GM21390 (cell line): ENCODE results near the gene PRDM7.
"Not testable (repeated sequence)": the region's sequence is repeated elsewhere in the genome, so short reads cannot be mapped to it uniquely, and the experiment has no call there.

Experiments
- ATAC-seq: cut with Tn5 transposase; IDR thresholded peaks from one replicate; pipeline ENCODE4 v1.9.1; 2021; ENCODE audit not compliant: unreplicated experiment

The PRDM7 gene

DNA sequence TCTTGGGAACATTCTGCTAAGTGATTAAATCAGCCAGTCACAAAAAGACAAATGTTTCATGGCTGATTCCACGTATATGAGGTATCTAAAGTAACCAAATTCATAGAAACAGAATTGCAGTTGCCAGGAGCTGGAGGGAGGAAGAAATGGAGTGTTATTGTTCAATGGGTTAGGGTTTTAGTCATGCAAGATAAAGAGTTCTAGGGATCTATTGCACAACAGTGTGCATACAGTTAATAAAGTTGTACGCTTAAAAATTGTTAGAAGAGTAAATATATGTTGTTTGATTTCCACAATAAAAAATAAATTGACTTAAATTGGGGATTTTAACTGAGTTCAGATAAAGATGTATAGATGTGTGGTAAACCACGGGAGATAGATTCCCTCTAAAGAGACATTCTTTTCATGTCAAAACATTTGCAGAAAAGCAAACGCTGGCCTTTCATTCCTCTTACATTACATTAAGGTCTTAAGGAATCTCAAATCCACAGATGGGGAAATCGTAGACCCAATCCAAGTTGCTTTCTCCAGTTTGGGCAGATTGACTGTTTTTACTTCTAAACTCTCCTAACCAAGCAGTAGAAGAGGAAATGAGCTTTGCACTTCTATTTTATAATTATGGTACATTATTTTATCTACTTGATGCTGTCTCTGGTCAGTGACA is 4.6 kb downstream of the PRDM7 start:
- ATAC-seq, result no peak

DNA sequence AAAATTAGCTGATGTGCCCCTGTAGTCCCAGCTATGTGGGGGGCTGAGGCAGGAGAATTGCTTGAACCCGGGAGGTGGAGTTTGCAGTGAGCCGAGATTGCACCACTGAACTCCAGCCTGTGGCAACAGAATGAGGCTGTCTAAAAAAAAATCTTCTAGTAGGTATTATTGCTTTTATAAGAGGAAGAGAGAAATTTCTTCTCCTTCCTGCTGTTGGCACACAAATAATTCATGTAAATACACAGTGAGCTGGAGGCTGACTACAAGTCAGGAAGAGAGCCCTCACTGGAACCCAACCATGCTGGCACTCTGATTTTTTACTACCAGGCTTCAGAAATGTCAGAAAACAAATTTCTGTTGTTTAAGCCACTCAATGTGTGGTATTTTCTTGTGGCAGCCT is 6.7 kb downstream of the PRDM7 start:
- ATAC-seq, result no peak

DNA sequence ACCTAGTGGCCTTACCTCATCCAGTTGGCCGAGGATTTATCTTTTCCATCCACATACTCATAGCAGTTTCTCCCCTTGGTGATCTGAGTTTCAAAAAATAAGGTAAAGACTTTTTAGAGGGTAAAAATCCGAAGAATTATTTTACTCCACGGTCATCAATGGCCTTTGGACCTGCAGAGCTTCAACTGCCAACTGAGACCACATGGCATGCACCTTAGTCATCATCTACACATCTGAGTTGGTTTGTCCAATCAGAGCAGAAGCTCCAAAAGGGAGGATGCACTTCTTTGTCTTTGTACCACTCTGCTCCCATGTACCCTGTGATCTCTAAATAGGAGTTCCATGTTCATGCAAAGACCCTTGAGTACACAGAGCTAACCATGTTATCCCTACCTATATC is 15.7 kb downstream of the PRDM7 start:
- no peak for ATAC-seq

DNA sequence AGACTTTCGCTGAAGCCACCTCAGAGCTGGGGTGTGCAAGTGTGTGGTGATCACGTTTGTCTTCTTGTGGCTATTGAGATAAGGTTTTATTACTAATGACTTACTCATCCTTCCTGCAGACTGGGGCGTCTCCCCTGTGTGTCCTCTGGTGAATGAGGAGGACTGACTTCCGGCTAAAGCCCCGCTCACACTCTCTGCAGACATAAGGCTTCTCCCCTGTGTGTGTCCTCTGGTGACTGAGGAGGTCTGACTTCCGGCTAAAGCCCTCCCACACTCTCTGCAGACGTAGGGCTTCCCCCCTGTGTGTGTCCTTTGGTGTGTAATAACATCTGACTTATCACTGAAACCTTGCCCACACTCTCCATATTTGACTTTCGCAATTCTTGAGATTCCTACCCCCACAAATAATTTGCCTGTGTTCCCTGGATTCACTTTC is 19.4 kb downstream of the PRDM7 start:
- ATAC-seq, result no peak

DNA sequence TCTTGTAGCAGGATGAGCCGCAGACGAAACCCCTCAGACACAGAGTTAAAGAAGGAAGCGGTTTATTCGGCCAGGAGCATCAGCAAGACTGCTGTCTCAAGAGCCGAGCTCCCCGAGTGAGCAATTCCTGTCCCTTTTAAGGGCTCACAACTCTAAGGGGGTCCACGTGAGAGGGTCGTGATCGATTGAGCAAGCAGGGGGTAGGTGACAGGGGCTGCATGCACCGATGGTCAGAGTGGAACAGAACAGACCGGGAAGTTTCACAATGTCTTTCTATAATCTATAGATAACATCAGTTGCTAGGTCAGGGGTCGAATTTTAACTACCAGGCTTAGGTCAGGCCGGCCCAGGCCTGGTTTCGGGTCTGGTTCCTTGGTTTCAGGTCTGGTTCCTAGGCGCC is 20.6 kb downstream of the PRDM7 start:
- not testable (repeated sequence) for ATAC-seq

DNA sequence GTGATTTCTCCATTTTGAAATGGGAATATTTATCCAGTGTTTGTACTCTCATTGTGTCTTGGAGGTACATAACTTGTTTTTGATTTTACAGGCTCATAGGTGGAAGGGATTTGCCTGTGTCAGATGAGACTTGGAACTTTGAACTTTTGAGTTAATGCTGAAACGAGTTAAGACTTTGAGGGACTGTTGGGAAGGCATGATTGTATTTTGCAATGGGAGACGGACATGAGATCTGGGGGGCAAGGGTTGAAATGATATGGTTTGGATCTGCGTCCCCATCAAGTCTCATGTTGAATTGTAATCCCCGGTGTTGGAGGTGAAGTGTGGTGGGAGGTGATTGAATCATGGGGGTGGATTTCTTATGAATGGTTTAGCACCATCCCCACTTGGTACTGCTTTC is 21.8 kb downstream of the PRDM7 start:
- no peak for ATAC-seq

DNA sequence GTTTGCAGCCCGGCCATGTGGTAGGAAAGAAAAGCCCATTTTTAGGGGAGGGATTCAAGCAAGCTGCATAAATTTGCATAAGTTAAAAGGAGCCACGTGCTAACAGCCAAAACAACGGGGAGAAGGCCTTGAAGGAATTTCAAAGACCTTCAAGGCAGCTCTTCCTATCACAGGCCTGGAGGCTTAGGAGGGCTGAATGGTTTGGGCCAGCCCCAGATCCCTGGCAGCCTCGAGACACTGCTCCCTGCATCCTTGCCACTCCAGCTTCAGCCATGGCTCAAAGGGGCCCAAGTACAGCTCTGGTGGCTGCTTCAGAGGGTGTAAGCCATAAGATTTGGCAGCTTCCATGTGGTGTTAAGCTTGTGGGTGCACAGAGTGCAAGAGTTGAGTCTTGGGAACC is 22.6 kb downstream of the PRDM7 start:
- ATAC-seq, result no peak

DNA sequence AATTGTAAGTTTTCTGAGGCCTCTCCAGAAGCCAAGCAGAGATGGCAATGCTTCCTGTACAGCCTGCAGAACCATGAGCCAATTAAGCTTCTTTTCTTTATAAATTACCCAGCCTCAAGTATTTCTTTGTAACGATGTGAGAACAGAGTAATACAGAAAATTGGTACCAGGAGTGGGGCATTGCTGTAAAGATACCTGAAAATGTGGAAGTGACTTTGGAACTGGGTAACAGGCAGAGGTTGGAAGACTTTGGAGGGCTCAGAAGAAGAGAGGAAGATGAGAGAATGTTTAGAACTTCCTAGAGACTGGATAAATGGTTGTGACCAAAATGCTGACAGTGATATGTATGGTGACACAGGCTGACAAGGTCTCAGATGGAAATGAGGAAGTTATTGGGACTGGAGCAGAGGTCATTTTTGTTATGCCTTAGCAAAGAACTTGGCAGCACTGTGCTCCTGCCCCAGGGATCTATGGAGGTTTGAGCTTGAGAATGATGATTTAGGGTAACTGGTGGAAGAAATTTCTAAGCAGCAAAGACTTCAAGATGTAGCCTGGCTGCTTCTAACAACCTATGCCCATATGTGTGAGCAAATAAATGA is 23.1 kb downstream of the PRDM7 start:
- no peak for ATAC-seq

DNA sequence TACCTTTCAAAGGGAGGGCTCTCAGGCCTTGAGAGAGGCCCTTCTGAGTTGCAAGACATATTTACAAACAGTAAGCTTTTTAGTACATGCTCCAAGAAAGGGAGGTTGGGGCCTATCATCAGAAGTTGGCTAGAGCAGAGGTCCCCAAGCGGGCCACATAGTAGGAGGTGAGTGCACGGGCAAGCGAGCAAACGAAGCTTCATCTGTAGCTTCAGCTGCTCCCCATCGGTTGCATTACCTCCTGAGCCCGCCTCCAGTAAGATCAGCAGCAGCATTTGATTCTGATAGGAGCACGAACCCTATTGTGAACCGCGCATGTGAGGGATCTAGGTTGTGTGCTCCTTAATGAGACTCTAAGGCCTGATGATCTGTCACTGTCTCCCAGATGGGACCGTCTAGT is 26.2 kb downstream of the PRDM7 start:
- no peak for ATAC-seq

DNA sequence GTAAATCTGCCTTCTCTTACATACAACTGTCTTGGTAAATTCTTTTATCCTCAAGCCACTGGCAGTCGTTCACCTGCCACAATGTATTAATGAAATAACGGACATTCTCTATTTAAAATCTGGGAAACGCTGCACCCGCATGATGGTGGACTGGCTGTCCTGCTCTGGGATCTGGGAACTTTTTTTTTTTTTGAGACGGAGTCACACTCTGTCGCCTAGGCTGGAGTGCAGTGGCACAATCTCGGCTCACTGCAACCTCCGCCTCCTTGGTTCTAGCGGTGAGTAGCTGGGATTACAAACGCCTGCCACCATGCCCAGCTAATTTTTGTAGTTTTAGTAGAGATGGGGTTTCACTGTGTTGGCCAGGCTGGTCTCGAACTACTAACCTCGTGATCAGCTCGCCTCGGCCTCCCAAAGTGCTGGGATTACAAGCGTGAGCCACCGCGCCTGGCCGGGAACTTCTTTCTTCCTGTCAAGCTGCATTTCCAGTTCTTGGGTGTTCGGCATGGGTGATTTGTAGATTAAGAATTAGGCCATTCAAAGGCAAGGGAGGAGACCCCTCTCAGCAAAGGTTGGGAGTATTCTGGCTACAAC is 28.3 kb downstream of the PRDM7 start:
- no peak for ATAC-seq

DNA sequence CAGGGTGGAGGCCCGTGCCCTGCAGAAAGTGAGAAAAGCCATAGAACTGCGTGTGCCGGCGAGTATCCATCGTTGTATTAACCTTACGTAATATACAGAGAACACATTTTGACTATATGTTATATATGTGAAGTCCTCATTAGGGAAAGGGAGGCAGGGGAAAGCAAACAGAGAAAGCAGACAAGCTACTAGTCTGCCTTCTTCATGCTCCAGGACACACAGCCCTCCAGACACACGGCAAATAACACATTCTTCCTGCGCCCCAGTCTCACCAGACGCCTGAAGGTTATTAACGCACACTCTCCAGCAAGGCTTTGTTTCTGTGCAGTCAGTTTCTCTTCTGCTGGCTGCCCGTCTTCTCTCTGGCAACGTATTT is 28.8 kb downstream of the PRDM7 start:
- ATAC-seq, result no peak

DNA sequence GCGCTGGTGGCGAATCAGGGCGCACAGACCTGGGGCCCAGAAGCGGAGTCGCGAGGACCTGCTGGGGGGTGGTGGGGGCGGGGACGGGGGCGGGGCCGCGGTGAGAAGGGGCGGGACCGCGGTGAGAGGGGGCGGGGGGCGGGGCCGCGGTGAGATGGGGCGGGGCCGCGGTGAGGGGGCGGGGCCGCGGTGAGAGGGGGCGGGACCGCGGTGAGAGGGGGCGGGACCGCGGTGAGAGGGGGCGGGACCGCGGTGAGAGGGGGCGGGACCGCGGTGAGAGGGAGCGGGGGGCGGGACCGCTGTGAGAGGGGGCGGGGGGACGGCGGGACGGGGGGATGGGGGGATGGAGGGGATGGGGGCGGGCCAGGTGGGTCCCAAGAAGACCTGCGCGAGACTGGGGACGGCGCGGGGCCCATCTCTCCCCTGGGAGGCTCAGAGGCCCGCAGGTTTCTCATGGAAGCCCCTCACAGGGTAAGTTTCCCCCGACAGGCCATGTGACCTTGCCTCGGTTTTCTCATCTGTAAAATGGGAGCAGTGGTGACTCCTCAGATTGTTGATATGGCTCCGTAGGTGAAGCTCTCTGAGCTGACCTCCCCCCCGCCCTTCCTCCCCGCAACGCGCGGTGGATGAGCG is 29.3 kb downstream of the PRDM7 start:
- ATAC-seq, result no peak

DNA sequence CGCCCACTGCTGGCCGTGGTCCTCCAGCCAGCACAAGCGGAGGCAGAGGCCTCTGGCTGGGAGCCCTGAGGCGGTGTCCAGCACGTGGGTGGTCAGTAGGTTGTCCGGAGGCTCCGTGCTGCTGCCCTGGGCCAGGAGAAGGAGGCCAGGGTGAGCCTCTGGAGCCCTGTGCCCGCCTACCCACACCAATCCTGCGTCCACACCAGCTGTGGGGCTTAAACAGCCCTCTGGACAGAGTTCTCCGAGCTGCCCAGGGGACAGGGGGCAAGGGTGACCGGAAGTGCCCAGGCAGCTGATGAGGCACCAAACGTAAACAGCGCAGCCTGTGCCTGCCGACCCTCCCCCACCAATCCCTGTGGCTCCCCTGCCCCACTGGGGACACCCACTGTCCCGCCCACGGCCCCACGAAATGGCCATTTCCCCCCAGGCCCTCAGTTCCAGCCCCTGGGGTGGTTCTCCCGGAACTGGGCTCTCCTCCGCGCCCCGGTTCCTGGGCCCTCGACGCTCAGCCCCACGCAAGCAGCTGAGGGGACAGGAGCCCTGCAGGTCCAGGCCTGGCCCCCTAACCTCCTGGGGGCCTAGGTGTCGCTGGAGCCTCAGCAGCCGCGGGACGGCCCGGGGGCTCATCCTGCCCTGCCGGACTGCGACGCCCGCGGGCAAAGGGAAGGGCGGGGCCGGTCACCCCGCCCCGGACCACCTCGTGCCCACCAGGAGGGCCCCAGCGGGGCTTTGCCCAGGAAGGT is 30.0 kb downstream of the PRDM7 start:
- ATAC-seq, result no peak

DNA sequence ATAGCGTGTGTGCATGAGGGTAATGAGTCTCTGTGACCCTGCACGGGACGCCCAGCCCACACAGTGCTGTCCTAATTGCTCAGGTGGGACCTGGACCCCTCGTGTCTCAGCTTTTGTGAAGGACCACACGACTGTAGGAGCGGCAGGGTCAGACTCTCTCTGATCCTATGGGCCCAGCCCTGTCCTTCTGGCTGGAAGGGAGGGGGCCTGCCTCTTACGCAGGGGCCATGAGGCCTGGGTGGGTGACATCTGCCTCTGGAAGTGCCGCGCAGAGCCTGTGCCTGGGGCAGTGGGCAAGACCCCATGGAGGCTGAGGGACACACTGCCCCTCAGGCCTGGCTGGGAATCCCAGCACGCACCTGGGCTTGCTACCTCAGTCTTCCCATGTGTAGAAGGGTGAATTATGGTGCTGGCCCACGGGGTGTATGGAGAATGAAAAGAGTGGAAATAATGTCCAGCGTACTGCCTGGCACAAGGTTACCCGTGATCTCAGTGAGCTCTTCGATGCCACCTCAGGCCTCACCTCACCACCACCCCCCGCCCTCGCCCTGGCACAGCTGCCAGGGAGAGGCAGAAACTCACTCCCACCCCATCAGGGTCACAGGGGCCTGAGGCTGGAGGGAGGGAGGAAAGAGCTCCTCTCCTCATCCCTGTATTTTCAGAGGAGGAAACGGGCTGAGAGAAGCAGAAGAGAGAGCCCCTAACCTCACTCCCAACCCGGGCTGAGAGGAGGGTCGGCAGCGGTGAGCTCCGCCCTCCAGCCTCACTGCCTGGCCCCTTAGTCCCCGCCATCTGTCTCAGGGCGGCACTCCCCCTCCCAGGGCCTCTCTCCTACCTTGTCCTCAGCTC is 30.8 kb downstream of the PRDM7 start:
- ATAC-seq, result no peak

DNA sequence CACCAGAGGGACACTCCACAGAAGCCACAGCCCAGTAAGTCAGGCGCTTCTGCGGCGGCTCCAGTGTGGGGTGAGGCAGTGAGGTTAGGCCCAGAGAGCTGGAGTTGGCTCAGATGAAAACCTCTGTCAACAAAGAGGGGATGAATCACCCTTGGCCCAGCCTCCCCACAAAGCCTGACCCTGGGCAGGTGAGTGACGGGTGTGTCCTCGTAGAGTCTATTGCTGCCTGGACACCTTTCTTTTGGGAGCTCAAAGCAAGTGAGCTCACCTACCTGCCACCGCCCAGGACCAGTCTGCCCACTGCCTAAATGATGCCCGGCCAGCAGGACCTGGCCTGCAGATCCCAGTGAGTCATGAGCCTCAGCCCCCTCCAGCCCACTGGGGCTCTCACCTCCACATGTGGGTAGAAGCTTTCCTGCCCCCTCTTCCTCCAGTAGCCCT is 33.0 kb downstream of the PRDM7 start:
- no peak for ATAC-seq

DNA sequence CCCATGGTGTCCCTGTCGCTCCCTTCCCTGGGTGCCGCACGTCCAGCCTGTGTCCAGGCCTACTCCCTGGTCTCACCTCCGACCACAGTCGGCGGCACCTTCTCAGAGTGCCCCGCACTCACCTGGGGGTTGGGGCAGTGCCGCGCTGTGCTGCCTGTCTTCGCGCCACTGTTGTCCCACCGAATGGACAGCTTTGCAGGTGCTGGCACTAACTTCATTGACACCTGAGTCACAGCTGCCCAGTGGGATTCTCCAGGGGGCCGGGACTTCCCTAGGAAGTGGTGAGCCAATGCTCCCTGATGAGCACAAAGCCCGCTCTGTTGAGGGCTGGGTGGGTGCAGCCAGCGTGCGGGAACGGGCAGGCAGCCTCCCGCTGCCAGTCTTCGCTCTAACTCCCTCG is 33.6 kb downstream of the PRDM7 start:
- no peak for ATAC-seq

DNA sequence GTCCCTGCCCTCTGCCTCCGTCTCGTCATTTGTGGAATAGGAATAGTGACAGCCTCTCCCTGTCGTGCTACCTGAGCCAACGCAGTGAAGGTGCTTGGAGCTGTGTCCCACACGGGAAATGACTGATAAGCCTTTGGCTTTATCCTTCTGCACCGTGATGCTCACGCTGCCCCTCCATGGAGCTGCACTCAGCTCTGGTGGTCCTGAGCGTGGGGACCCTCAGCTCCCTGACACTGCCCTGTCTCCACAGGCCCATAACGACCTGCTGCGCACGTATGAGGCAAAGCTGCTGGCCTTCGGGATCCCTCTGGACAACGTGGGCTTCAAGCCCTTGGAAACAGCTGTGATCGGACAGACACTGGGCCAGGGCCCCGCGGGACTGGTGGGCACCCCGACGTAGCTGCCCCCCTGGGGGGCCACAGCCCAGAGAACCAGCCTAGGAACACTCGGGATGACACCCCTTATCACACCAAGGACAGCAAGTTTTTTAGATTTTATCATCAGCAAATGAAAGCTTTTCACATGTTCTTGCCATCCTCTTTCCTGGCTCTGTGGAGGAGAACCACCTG is 34.1 kb downstream of the PRDM7 start:
- ATAC-seq, result no peak

DNA sequence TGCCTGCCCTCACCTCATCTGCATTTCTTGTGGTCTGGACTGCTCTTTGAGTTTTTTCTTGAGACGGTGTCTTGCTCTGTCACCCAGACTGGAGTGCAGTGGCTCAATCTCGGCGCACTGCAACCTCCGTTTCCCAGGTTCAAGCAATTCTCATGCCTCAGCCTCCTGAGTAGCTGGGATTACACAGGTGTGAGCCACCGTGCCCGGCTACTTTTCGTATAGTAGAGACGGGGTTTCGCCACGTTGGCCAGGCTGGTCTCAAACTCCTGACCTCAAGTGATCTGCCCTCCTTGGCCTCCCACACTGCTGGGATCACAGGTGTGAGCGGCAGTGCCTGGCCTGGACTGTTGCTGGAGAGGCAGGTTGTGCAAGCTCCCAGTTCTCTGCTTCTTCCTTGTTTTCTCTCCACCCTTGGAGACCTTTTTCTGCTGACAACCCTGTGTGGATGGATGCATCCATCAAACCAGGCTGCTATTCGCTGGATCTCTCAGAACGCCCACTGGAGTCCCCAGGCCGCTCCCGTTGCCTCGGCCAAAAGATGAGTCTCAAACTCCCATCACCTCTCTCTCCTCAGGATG is 35.1 kb downstream of the PRDM7 start:
- no peak for ATAC-seq

DNA sequence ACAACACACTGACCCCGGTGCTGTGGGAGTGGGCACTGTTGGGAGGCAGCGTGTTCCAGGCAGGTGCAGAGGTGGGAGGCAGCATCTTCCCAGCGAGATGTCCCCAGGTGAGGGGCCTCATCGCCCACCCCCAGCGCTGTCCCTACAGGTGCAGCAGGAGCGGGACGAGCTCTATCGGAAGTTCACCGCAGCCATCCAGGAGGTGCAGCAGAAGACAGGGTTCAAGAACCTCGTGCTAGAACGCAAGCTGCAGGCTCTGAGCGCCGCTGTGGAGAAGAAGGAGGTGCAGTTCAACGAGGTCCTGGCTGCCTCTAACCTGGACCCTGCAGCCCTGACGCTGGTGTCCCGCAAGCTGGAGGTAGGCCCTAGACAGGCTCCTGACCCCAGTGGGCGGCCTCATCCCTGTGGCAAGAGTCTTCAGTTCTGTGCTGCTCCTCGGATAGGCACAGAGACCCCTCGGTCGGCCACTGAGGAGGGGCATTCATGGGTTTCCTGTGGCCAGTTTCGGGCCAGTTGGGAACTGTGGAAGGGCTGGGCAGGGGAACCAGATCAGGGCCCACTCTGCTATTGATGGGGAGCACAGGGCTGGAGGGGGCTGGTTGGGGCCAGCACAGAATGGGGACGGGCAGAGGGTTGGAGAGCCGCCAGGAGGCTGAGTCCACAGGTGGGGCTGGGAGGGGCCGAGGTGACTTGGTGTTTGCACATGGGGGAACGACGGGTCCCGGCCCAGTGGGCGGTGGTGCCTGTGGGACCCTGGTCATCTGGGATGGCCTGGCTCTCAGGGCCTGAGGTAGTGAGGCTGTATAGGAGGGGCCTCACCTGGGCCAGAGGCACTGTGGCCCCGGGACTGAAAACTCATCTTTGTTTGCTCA is 36.7 kb downstream of the PRDM7 start:
- no peak for ATAC-seq
